CD4-positive, alpha-beta T cell treated with Interleukin-6 at 100 ng/mL for 8 hours (primary cell): Measurements from ENCODE around the gene EDC3.
A peak's percentile ranks its signal among the peaks of the same experiment; 100 is the strongest.
"Not testable (repeated sequence)": the region's sequence is repeated elsewhere in the genome, so short reads cannot be mapped to it uniquely, and the experiment has no call there.

Experiments used
- DNase-seq: peaks from one replicate; pipeline ENCODE4 v3.0.0-alpha.2; 2020; ENCODE audit warnings: mixed read lengths, low spot score

The EDC3 gene

DNA sequence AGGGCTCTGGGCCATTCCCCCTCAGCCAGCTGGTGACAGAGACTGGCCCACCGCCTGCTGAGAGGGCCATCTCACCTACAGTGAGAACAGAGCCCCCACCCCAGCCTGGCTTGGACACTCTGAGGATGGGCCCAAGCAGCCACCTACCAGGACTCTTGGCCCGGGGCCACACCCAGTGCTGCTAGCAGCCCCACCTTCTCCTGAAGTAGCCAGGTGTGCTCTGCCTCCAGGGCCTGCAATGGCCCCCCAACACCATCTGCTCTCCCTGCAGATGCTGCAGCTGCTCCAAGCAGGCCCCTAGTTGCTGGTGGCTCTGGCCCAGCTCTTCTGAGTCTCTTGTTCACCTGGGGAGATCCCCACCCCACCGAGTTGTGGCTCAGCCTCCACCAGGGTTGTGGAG is 87.0 kb downstream of the EDC3 start:
- DNase-seq = no peak

GRCh38 chr15:74605795-74606150 is 90.1 kb downstream of the EDC3 start:
- no peak for DNase-seq

- no peak for DNase-seq
These were observed 90.6 kb downstream of the EDC3 start for GRCh38 chr15:74604983-74605794.

DNA sequence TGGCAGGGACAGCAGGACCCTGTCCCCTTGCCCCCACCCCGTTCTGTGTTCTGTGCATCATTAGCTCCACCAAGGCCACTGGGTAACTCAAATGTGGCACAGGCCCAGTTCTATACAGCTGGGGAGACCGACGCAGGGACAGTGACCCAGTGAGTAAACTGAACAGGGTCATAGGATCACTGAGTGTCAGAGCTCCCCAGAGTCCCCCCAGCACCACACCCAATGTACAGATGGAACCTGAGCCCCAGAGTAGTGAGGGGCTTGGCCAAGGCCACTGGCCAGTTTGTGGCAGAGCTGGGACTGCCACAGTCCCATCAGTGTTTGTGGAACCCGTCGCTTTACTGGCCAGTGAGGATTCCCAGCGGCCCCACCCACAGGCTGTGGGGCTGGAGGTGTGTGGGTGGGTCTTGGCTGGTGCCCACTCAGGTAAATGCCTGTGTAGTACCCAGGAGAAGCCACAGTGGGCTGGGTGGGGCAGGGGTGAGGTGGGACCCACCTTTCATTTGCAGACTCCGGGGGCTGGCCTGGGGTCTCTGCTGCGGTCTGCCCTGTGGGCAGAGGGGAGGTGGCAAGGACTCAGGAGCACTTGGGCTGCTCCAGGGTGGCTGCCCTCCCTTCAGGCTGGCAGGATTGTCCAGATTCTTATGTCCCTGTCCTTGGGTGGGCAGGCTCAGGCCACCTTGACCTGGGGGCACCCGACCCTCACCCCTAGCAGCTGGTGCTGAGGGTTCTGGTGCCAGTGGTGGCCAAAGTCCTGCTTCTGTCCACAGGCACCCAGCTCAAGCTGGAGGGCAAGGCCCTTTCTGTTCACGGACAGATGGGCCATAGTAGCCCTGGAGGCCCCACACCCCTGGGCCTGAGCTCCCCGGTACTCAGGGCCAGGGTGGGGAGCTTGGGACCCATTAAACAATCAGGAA is 91.8 kb downstream of the EDC3 start:
- no peak for DNase-seq

DNA sequence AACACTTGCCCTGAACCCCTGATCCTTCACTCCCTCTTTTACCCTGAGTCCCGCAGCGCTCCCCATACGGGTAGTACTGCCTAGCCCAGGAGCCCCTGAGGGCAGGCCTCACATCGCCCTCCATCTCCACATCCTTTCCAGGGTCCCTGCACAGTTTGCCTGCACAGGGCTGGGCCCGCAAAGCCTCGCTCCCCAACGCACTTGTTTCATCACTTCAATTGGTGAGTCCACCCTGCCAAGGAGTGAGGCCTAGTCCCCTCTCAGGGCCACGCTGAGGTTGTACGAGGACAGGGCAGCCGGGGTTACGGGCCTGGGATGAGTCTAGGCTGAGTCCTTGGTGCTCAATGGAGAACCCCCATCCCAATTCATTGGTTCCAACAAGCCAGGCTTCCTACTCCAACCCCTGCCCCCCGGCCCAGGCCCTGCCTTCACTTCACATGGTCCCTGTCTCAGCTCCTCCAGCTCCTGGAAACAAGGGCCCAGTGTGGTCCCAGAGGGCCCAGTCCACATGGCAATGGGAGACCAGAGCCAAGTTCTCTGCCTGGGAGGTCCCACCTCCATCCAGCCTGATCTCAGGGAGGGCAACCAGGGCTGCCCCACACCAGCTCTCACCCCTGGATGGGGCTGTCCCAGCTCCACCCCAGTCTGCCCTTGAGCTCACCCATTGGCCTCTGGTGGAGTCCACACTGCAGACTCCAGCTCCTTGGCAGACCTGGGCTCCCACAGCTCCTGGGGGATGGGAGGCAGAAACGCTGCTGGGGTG is 92.6 kb downstream of the EDC3 start:
- DNase-seq = no peak

- no peak for DNase-seq
These were observed 96.7 kb downstream of the EDC3 start for GRCh38 chr15:74599156-74599555.

GRCh38 chr15:74598126-74598842 is 97.5 kb downstream of the EDC3 start:
- peak; percentile 88 for DNase-seq

DNA sequence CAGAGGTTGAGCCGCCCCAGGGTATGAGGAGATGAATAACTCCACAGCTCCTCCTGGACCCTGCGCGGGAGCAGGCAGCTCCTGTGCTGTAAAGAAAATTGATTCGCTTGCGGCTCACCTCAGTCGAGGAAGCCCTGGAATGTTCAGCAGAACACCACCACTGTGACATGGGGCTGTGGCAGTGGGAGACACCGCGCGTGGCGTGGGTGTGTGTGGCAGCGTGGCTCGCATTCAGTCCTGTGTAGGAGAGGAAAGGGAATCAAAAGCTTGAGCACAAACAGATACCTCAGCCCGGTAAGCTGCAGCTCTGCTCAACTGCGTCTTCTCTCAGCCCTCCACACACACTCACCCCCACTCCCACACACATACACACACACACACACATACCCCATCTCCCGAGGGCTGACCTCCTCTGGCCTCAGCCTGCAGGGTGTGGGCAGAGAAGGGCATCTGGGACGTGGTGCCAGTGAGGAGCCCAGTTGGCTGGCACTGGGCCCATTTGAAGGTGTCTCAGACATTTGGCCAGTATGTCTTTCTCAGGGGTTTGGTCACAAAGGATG is 98.6 kb downstream of the EDC3 start:
- DNase-seq = not testable (repeated sequence)

- DNase-seq = not testable (repeated sequence)
These were observed 99.1 kb downstream of the EDC3 start for GRCh38 chr15:74596736-74597135.

DNA sequence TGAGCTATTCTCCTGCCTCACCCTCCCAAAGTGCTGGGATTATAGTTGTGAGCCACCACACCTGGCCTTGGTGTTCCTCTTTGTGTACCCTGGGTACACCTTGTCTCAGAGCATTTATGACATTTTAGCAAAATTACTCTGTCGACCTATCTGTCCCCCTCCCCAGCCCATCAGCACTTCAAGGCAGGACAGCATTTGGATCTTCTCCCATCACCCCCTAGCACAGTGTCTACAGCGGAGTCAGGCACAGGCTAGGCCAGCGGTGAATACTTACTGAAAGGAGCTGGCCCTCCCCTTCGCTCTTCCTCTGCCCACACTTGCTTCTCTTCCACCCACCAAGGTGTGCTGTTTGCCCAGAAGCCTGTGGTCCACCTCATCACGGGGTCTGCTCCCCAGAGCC is 100.6 kb downstream of the EDC3 start:
- DNase-seq = no peak

GRCh38 chr15:74594455-74594854 is 101.4 kb downstream of the EDC3 start:
- no peak for DNase-seq

DNA sequence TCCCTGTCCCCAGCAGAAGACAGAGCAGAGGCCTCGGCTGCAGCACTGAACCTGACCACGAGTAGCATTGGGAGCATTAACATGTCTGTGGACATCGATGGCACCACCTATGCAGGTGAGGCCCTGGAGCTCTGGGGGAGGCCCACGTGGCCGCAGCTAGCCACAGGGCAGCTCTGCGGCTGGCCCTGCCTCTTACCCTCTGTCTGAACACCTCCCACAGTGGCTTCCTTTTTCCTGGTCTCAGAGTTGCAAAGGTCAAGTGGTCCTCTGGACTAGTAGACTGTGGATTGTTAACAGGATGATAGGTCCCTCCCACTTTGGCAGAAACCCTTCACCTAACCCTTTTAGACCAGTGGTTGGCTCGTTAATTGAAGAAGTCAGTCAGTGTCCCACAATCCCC is 102.7 kb downstream of the EDC3 start:
- DNase-seq = no peak

GRCh38 chr15:74592222-74592621 is 103.6 kb downstream of the EDC3 start:
- no peak for DNase-seq

DNA sequence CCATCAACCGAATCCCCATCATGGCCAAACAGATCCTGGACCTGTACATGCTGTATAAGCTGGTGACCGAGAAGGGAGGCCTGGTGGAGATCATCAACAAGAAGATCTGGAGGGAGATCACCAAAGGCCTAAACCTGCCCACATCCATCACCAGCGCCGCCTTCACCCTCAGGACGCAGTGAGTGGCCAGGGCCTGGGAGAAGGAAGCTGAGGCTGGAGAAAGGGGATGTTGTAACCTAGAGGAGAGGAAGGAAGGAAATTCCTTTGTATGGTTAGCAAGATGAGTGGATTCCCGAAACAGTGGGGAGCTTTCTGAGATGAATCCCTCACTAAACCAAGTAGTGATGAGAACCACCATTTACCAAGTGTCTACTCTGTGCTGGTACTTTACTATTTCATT is 106.0 kb downstream of the EDC3 start:
- no peak for DNase-seq

GRCh38 chr15:74585857-74586256 is 110.0 kb downstream of the EDC3 start:
- DNase-seq = no peak

DNA sequence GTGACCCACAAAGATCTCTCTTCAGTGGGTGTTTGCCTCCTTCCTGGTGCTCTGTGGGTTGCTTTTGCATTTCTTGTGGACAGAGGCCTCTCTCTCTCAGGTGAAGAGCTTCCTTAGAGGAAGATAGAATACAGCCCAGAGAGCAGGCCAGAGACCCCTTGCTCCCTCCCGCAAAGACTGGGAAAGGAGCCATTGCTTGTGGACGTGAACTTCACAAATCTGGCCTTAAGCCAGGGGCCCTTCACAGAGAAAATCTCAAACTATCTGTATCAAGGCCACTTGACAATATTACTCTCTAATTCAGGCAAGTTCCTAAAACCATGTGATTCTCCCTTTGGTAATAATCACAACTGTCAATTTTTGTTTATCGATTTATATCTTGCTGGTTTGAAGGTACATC is 110.6 kb downstream of the EDC3 start:
- no peak for DNase-seq

GRCh38 chr15:74584779-74585178 is 111.0 kb downstream of the EDC3 start:
- DNase-seq = no peak

DNA sequence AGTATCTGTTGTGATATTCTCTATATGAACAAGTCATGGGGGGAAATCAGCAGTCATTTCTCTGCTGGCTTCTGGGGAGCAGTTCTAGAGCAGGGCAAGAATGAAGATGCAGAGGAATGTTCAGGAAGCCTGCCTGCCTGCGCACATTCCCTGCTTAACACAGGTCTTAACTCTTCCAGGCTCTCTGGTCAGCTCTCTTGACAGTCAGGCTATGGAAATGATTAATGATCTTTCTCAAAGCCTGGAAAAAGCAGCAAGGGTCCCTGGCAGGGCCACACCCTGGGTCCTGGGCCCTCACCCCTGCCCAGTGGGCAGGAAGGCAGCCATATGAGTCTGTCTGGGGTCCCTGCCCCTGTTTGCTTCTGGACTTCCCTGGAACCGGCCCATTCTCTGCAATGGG is 111.6 kb downstream of the EDC3 start:
- DNase-seq = no peak
